Mucosa of rectum (tissue), 2 donors: ENCODE results near the gene GRIP2.

ENCODE experiments used
- H3K27ac ChIP-seq, 2 donors: one replicate each; pipeline ENCODE4 v1.7.0; 2013; ENCODE audit warnings: inconsistent platforms in 2 of 2, low read depth in 2 of 2, low read length in 2 of 2
- H3K27me3 ChIP-seq, 2 donors: one replicate each; pipeline ENCODE4 v1.7.0; 2013; ENCODE audit warnings: low read length in 2 of 2; ENCODE audit not compliant: control insufficient read depth in 2 of 2, insufficient read depth in 2 of 2
- H3K36me3 ChIP-seq, 2 donors: one replicate each; pipeline ENCODE4 v1.7.0; 2013; ENCODE audit warnings: low read length in 2 of 2; ENCODE audit not compliant: control insufficient read depth in 2 of 2, insufficient read depth in 2 of 2
- H3K4me1 ChIP-seq, 2 donors: one replicate each; pipeline ENCODE4 v1.7.0; 2013; ENCODE audit warnings: low read length in 2 of 2, mild to moderate bottlenecking in 1 of 2; ENCODE audit not compliant: control insufficient read depth in 2 of 2, insufficient read depth in 2 of 2
- H3K4me3 ChIP-seq, 2 donors: one replicate each; pipeline ENCODE4 v1.7.0; 2013; ENCODE audit warnings: low read length in 2 of 2
- H3K9ac ChIP-seq, 2 donors: one replicate each; pipeline ENCODE4 v1.7.0; 2013; ENCODE audit warnings: low read length in 2 of 2, low read depth in 1 of 2, mild to moderate bottlenecking in 1 of 2
- H3K9me3 ChIP-seq, 2 donors: one replicate each; pipeline ENCODE4 v1.7.0; 2013; ENCODE audit warnings: low read length in 2 of 2; ENCODE audit not compliant: control insufficient read depth in 2 of 2
- donor health status: healthy.
- donor health status: Normal muscosa, but diverticular disease.

The GRIP2 gene

GRCh38 chr3:14508505-14508819 lies 31.7 kb downstream of the GRIP2 start:
- no peaks in the 10 kb centered on the region for H3K9me3 ChIP-seq
- H3K27me3 ChIP-seq: peaks cover 0 to 3% of the 10 kb centered on the region in 2 donors
- no peaks in the 10 kb centered on the region for H3K4me1 ChIP-seq
- H3K27ac ChIP-seq: no peak overlapping the region
- H3K9ac ChIP-seq: no peak overlapping the region
- no peak overlapping the region for H3K4me3 ChIP-seq
- H3K36me3 ChIP-seq: no peaks in the 10 kb centered on the region

DNA sequence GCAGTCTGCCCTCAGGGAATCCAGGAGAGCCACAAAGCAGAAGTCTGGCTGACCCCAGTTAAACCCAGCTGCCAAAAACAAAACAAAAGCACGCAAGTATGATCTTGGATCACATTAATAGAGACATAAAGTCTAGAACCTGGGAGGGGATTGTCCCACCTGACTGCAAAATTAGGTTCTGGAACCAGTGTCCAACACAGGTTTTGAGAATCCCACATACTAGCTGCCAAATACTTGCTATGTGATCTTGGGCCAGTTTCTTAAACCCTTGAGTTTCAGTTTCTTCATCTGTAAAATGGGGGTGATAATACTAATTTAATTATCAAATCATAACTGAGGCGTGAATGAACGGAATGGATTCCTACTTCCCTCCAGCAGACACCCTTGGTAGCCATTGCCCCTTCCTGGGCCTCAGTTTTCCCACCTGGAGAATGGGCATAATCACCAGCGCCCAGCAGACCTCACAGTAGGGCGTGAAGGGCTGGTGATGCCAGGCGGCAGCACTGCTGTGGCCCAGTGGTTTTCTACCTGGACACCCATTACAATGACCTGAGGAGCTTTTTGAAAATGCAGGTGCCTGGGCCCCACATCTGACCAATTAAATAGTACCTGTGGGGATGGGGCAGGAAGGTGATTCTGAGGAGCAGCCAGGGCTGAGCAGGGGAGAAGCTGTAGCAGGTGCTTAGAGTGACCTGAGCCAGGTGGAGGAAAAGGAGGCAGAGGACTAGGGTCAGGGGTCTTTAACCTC lies 32.2 kb downstream of the GRIP2 start:
- no peaks in the 10 kb centered on the region for H3K36me3 ChIP-seq
- H3K27ac ChIP-seq: no peak overlapping the region
- H3K9me3 ChIP-seq: peaks cover 3% of the 10 kb centered on the region in 2 donors
- H3K4me1 ChIP-seq: no peaks in the 10 kb centered on the region
- no peak overlapping the region for H3K4me3 ChIP-seq
- H3K9ac ChIP-seq: no peak overlapping the region
- H3K27me3 ChIP-seq: peaks cover 0 to 3% of the 10 kb centered on the region in 2 donors

- no peak overlapping the region for H3K4me3 ChIP-seq
- no peaks in the 10 kb centered on the region for H3K4me1 ChIP-seq
- no peak overlapping the region for H3K27ac ChIP-seq
- peaks cover 0 to 3% of the 10 kb centered on the region in 2 donors for H3K27me3 ChIP-seq
- H3K36me3 ChIP-seq: no peaks in the 10 kb centered on the region
- H3K9me3 ChIP-seq: peaks cover 3 to 4% of the 10 kb centered on the region in 2 donors
- H3K9ac ChIP-seq: no peak overlapping the region
Measured at GRCh38 chr3:14507305-14507741, 32.8 kb downstream of the GRIP2 start.

- Histone ChIP-seq H3K4me3 (no peak overlapping the region), H3K36me3 (no peaks in the 10 kb centered on the region)
Measured at GRCh38 chr3:14506626-14507304, 33.4 kb downstream of the GRIP2 start.

GRCh38 chr3:14505803-14506500 lies 34.2 kb downstream of the GRIP2 start:
- Histone ChIP-seq H3K9ac (no peak overlapping the region), H3K27me3 (peaks cover 0 to 3% of the 10 kb centered on the region in 2 donors), H3K36me3 (no peaks in the 10 kb centered on the region), H3K27ac (no peak overlapping the region), H3K4me3 (no peak overlapping the region), H3K9me3 (peaks cover 3 to 4% of the 10 kb centered on the region in 2 donors), H3K4me1 (no peaks in the 10 kb centered on the region)

More at GRCh38 chr3:14506626-14507304, 33.4 kb downstream of the GRIP2 start:
- no peaks in the 10 kb centered on the region for H3K4me1 ChIP-seq
- H3K27me3 ChIP-seq: peaks cover 0 to 3% of the 10 kb centered on the region in 2 donors
- H3K9me3 ChIP-seq: peaks cover 3 to 4% of the 10 kb centered on the region in 2 donors
- H3K27ac ChIP-seq: no peak overlapping the region
- H3K9ac ChIP-seq: no peak overlapping the region

DNA sequence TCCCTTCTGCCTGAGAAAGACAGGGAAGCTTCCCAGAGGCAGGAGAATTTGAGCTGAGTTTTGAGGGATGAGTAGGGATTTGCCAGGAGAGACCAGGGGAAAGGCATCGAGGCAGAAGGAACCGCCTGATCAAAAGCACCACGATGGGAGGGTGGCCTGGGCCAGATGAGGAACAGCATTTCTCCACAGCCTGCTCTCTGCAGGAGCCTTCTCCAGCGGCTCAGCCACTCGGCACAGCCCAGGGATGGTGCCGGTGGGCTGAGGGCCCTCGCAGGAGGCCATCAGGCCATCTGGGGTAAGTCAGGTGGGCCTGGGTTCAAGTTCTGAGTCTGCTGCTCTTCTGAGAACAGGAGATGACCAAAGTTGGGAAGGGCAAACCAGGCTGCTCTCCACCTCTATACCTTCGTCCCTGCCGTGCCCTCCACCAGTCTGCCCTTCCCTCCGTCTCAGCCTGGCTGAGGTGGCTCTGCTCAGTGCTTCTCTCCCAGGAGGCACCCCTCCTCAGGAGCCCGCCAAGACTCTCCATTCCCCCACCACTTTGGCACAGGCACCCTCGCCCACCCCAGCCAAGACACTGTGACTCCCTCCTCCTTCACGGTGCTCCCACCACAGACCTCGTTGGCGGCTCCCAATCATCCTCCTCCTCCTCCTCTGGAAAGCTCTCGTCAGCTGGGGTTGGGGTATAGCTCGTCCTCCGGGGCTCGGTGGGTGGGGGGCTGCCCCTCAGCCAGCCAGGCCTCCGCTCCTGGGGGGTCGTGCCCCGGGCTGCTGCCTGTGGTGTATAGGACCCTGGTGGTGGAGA lies 34.9 kb downstream of the GRIP2 start:
- H3K4me3 ChIP-seq: no peak overlapping the region
- H3K27ac ChIP-seq: no peak overlapping the region
- H3K4me1 ChIP-seq: no peaks in the 10 kb centered on the region
- no peaks in the 10 kb centered on the region for H3K36me3 ChIP-seq
- H3K27me3 ChIP-seq: peaks cover 0 to 3% of the 10 kb centered on the region in 2 donors
- H3K9me3 ChIP-seq: peaks cover 3 to 4% of the 10 kb centered on the region in 2 donors
- H3K9ac ChIP-seq: no peak overlapping the region

DNA sequence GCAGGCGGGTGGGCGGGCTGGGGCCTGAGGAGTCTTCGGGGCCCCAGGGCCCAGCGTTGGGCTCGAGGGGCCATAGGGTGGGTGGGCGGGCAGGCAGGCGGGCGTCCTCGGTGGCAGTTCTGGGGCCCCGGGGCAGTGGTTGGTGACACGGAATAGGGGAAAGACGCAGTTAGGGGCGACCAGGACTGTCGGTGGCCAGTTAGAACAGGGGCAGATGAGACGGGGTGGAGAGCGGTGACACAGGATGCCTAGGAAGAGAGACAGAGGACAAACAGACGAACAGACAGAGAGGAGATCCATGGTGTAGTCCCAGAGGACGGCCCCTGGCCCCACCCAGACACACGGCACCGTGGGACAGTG lies 36.5 kb downstream of the GRIP2 start:
- Histone ChIP-seq H3K27me3 (peaks cover 0 to 2% of the 10 kb centered on the region in 2 donors), H3K9ac (no peak overlapping the region), H3K9me3 (peaks cover 3 to 4% of the 10 kb centered on the region in 2 donors), H3K36me3 (no peaks in the 10 kb centered on the region), H3K4me3 (no peak overlapping the region), H3K4me1 (no peaks in the 10 kb centered on the region), H3K27ac (no peak overlapping the region)

DNA sequence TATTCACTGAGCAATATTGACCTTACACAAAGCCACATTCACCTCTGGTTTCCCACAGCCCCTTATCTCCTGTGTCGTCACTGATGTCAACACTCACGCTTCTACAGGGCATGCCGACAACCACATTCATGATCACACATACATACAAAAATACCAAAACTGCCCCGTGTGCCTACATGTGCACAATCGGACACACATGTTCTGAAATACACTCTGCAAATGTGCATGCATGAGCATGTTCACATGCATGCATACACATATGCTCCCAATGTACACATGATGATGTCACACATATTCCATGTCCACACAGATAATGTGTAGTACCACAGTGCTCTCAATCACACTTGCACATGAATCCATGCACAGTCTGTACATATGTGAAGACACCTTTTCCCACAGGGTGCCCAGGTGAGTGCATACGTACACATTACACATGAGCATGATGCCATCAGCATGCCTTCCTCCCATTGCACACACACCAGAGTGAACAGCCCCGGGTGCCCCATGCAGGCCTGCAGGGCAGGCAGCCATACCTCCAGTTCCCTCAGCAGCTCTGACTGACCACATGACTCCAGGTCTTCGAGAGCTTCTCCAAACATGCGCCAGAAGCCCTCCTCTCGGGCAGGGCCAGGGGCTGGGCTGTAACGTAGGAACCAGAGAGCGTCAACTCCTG lies 37.0 kb downstream of the GRIP2 start:
- Histone ChIP-seq H3K27me3 (no peaks in the 10 kb centered on the region), H3K9me3 (peaks cover 3 to 4% of the 10 kb centered on the region in 2 donors), H3K27ac (no peak overlapping the region), H3K36me3 (no peaks in the 10 kb centered on the region), H3K4me1 (no peaks in the 10 kb centered on the region), H3K4me3 (no peak overlapping the region), H3K9ac (no peak overlapping the region)

DNA sequence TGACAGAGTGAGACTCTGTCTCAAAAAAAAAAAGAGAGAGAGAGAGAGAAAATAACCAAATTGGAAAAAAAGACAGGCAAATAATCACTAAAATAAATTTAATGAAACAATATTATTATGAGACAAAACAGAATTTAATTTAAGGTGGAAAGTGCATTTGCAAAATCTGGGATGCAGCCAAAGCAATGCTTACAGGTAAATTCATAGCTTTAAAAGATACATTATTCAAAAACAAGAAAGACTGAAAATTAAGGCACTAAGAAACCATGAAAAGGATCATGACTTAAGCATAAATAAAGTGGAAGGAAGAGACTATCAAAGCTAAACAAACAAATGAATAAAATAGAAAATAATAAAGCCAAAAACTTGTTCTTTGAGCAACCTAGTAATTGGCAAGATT lies 37.7 kb downstream of the GRIP2 start:
- no peak overlapping the region for H3K4me3 ChIP-seq
- peaks cover 3 to 4% of the 10 kb centered on the region in 2 donors for H3K9me3 ChIP-seq
- no peaks in the 10 kb centered on the region for H3K4me1 ChIP-seq
- H3K27me3 ChIP-seq: no peaks in the 10 kb centered on the region
- no peak overlapping the region for H3K9ac ChIP-seq
- H3K27ac ChIP-seq: no peak overlapping the region
- H3K36me3 ChIP-seq: no peaks in the 10 kb centered on the region
